B cell (primary cell): ENCODE data around the gene ITPR1.

Experiments
- CTCF ChIP-seq: fragments of 200-600 bp; IDR thresholded peaks from one replicate; pipeline ENCODE4 v1.8.0; 2022; ENCODE audit warnings: antibody characterized with exemption, mild to moderate bottlenecking
- EZH2 ChIP-seq: IDR thresholded peaks from 2 replicates; pipeline ENCODE4 v1.6.1; 2012; ENCODE audit warnings: borderline replicate concordance, low read depth, mild to moderate bottlenecking, moderate library complexity, low read length; ENCODE audit not compliant: insufficient read depth, poor library complexity, severe bottlenecking

DNA sequence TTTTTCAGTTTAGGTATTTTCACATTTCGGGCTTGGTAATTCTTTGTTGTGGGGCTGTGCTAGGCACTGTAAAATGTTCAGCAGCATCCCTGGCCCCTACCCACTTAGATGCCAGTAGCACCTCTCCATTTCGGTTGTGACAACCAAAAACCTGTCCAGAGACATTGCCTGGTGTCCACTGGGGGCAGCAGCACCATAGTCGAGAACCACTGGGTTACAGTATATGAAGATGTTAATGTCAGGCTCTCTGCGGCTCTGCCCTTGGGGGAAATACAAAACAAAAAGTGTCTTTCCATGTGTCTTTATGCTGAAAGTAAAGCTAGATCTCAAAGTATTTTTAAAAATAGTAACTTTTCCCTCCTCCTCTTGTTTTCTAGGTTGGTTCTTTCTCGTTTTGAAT is 177.2 kb downstream of the ITPR1 start:
- no peak for TF ChIP-seq CTCF
- TF ChIP-seq EZH2: no peak
